Astrocyte of the hippocampus (primary cell): ENCODE results near the gene SLC6A4.
A peak's percentile ranks its signal among the peaks of the same experiment; 100 is the strongest.

ENCODE experiments used
- DNase-seq: peaks from one replicate; pipeline ENCODE4 v3.0.0; 2011; ENCODE audit warnings: low read depth, low spot score

The SLC6A4 gene

GRCh38 chr17:30235386-30236296 lies at the start of gene SLC6A4:
TSS of gene SLC6A4 (minus strand) at chr17:30235697. CDS start at chr17:30221958, 13,739 bp downstream.
- peak; percentile 47 for DNase-seq

GRCh38 chr17:30279156-30279555 lies 43.7 kb upstream of the SLC6A4 start:
- no peak for DNase-seq

- DNase-seq = peak; percentile 71
These were observed 42.5 kb upstream of the SLC6A4 start for GRCh38 chr17:30278032-30278431.

GRCh38 chr17:30275911-30276310 lies 40.4 kb upstream of the SLC6A4 start:
- no peak for DNase-seq

GRCh38 chr17:30274887-30275286 lies 39.4 kb upstream of the SLC6A4 start:
- no peak for DNase-seq

GRCh38 chr17:30273373-30273772 lies 37.9 kb upstream of the SLC6A4 start:
- no peak for DNase-seq

GRCh38 chr17:30271102-30271501 lies 35.6 kb upstream of the SLC6A4 start:
- no peak for DNase-seq

- no peak for DNase-seq
These were observed 32.1 kb upstream of the SLC6A4 start for GRCh38 chr17:30267625-30268024.

GRCh38 chr17:30263552-30264333 lies 28.2 kb upstream of the SLC6A4 start:
- peak; percentile 75 for DNase-seq

GRCh38 chr17:30256756-30257506 lies 21.4 kb upstream of the SLC6A4 start:
- no peak for DNase-seq

GRCh38 chr17:30254150-30254549 lies 18.7 kb upstream of the SLC6A4 start:
- DNase-seq = no peak

- peak; percentile 38 for DNase-seq
These were observed 17.8 kb upstream of the SLC6A4 start for GRCh38 chr17:30253312-30253711.

GRCh38 chr17:30251931-30252330 lies 16.4 kb upstream of the SLC6A4 start:
- no peak for DNase-seq

- DNase-seq = no peak
These were observed 14.0 kb upstream of the SLC6A4 start for GRCh38 chr17:30249460-30249859.

GRCh38 chr17:30248786-30249185 lies 13.3 kb upstream of the SLC6A4 start:
- no peak for DNase-seq

GRCh38 chr17:30246460-30246859 lies 11.0 kb upstream of the SLC6A4 start:
- no peak for DNase-seq

- no peak for DNase-seq
These were observed 9.4 kb upstream of the SLC6A4 start for GRCh38 chr17:30244853-30245385.

GRCh38 chr17:30243568-30243967 lies 8.1 kb upstream of the SLC6A4 start:
- no peak for DNase-seq

- no peak for DNase-seq
These were observed 7.5 kb upstream of the SLC6A4 start for GRCh38 chr17:30243002-30243401.

GRCh38 chr17:30241051-30241450 lies 5.6 kb upstream of the SLC6A4 start:
- DNase-seq = no peak

GRCh38 chr17:30240177-30240576 lies 4.7 kb upstream of the SLC6A4 start:
- DNase-seq = no peak

- no peak for DNase-seq
These were observed 3.6 kb upstream of the SLC6A4 start for GRCh38 chr17:30239089-30239462.
